Mucosa of rectum (tissue), 2 donors: ENCODE results near the gene CYB561D1.

Experiments
- H3K27ac ChIP-seq, 2 donors: one replicate each; pipeline ENCODE4 v1.7.0; 2013; ENCODE audit warnings: inconsistent platforms in 2 of 2, low read depth in 2 of 2, low read length in 2 of 2
- H3K27me3 ChIP-seq, 2 donors: one replicate each; pipeline ENCODE4 v1.7.0; 2013; ENCODE audit warnings: low read length in 2 of 2; ENCODE audit not compliant: control insufficient read depth in 2 of 2, insufficient read depth in 2 of 2
- H3K36me3 ChIP-seq, 2 donors: one replicate each; pipeline ENCODE4 v1.7.0; 2013; ENCODE audit warnings: low read length in 2 of 2; ENCODE audit not compliant: control insufficient read depth in 2 of 2, insufficient read depth in 2 of 2
- H3K4me1 ChIP-seq, 2 donors: one replicate each; pipeline ENCODE4 v1.7.0; 2013; ENCODE audit warnings: low read length in 2 of 2, mild to moderate bottlenecking in 1 of 2; ENCODE audit not compliant: control insufficient read depth in 2 of 2, insufficient read depth in 2 of 2
- H3K4me3 ChIP-seq, 2 donors: one replicate each; pipeline ENCODE4 v1.7.0; 2013; ENCODE audit warnings: low read length in 2 of 2
- H3K9ac ChIP-seq, 2 donors: one replicate each; pipeline ENCODE4 v1.7.0; 2013; ENCODE audit warnings: low read length in 2 of 2, low read depth in 1 of 2, mild to moderate bottlenecking in 1 of 2
- H3K9me3 ChIP-seq, 2 donors: one replicate each; pipeline ENCODE4 v1.7.0; 2013; ENCODE audit warnings: low read length in 2 of 2; ENCODE audit not compliant: control insufficient read depth in 2 of 2
- donor health status: healthy.
- donor health status: Normal muscosa, but diverticular disease.

The CYB561D1 gene

DNA sequence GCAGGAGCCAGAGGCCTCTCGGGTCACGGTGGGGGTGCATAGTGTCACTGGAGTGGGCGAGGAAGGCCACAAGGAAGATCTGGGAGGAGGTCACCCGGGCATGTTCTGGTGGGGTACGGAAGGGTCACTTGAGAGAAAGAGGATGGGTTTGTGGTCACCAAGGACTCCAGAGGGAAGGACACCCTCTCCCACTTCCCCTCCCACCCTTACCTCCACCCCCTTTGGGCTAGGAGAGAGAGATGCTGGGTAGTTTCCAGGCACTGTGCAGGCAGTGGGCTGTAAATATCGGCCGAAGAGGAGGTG, 14.9 kb downstream of the CYB561D1 start:
- H3K9me3 ChIP-seq = no peaks in the 10 kb centered on the region
- peaks cover 10 to 16% of the 10 kb centered on the region in 2 donors for H3K4me1 ChIP-seq
- H3K9ac ChIP-seq = peak overlapping the region in 1 of 2 donors; percentile 72
- peak overlapping the region; percentile 67 to 73 for H3K4me3 ChIP-seq
- no peaks in the 10 kb centered on the region for H3K36me3 ChIP-seq
- H3K27ac ChIP-seq = no peak overlapping the region
- peaks cover 0 to 4% of the 10 kb centered on the region in 2 donors for H3K27me3 ChIP-seq

DNA sequence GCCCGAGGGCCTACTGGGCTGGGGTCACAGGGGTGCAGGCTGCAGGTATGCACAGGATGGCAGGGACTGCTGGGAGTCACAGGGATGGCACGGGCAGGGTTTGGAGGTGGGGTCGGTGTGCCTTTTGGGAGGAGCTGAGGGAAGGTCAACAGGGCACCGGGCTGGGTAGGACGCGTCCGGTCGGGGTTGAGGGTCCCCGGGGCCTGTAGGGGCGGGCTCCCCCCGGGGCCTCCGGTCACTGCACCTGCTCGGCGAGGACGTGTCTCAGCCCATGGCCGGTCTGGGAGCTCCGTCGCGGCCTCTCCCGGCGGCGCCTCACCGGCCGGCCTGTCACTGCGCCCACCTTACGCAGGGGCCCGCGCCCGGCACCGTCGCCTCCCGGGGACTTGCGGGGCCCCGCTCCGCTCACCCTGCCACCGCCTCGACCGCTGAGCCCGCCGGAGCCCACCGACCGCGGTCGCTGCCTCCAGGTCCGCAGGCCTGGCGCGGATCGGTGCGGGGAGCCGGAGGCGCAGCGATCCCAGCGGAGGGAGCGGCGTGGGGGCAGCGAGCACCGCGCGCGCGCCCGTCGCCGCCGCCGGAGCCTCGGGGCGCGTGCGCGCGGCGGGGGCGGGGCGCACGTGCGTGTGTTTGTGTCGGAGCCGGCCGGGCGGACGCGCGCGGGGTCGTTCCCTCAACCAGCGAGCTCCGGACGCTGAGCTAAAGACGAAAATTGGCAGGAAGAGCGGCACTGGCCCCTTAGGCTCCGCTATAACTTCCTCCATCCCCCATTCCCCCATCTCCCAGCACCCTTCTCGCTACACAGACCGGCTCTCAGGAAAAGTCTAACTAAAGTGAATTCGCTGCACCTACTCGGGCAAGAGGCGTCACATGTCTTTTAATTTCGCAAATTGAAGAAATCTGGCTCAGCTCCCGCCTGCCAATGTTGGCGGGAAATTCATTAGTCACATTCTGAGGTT, 15.6 kb downstream of the CYB561D1 start, which contains the start of gene AMIGO1:
Gene AMIGO1, minus strand, starts transcription at position 552 of the 959 bp plus-strand sequence. CDS start 815 bp downstream, outside the sequence.
- H3K4me1 ChIP-seq = peaks cover 10 to 12% of the 10 kb centered on the region in 2 donors
- H3K9me3 ChIP-seq = no peaks in the 10 kb centered on the region
- peaks cover 0 to 4% of the 10 kb centered on the region in 2 donors for H3K27me3 ChIP-seq
- H3K9ac ChIP-seq = peak within 1 kb of the TSS; percentile 48 to 72
- H3K4me3 ChIP-seq = peak within 1 kb of the TSS; percentile 73 to 85
- H3K36me3 ChIP-seq = no peaks in the 10 kb centered on the region
- no peak within 1 kb of the TSS for H3K27ac ChIP-seq

DNA sequence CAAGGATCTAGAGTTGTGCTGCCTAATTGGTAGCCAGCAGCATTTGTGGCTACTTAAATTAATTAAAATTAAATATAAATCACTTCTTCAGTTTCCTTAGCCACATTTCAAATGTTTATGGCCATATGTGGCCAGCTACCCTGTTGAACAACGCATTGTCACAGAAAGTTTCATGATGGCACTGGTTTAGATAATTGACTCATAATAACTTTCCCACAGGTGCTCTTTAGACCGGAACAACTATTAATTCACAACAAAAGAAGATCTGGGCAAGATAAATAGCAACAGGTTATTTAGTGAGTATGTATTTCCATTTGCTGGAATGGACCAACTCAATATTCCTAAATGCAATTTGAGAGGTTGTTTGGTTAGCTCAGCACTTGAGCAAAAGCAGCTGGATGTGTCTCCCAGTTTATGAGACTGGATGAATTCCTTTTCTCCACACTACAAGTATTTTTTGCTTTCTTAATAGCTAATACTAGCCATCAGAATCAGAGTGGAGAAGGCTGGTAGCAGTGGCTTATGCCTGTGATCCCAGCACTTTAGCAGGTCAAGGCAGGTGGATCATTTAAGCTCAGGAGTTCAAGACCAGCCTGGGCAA, 19.3 kb downstream of the CYB561D1 start:
- Histone ChIP-seq H3K9ac (no peak overlapping the region), H3K4me3 (no peak overlapping the region), H3K4me1 (peaks cover 19 to 22% of the 10 kb centered on the region in 2 donors), H3K36me3 (no peaks in the 10 kb centered on the region), H3K9me3 (no peaks in the 10 kb centered on the region), H3K27ac (no peak overlapping the region), H3K27me3 (peaks cover 0 to 4% of the 10 kb centered on the region in 2 donors)

DNA sequence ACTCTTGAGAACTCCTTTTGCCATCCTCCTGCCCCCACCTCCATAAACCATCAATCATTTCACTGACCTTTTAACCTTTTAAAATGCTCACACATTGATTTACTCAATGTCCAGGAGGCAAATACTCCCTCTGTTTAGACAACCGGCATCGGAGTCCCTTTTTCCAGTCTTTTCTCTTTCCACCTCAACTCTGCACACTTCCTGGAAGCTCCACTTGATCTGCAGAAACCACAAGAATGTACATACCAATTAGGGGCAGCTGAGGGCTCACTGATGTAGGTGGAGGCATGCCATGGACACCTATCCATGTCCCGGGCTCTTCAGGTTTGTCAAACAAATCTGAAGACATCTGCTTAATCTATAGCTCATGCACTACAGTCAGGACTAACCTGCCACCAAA, 21.0 kb downstream of the CYB561D1 start:
- Histone ChIP-seq H3K27ac (no peak overlapping the region), H3K9ac (no peak overlapping the region), H3K4me3 (no peak overlapping the region), H3K9me3 (no peaks in the 10 kb centered on the region), H3K36me3 (no peaks in the 10 kb centered on the region), H3K27me3 (peaks cover 0 to 4% of the 10 kb centered on the region in 2 donors), H3K4me1 (peaks cover 15 to 16% of the 10 kb centered on the region in 2 donors)

DNA sequence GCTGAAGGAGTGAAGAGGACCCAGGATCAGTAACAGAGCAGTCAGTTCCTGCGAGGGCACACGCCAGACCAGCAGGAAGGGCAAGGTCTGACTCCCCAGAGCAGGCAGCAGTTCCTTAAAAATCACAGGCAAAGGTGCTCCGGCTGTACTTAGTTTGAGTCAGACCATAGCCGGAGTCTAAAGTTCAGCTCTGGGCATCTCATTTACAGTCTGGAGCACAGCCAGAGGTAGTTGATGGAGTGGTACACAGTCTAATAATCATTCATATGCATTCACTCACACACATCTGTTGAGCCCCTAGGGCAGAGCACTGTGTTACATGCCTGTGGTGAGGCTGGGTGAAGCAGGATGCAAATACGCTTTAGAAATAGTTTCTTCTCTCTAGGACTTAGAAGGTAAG, 23.0 kb downstream of the CYB561D1 start:
- Histone ChIP-seq H3K9ac (no peak overlapping the region), H3K27me3 (no peaks in the 10 kb centered on the region), H3K9me3 (no peaks in the 10 kb centered on the region), H3K4me3 (no peak overlapping the region), H3K36me3 (no peaks in the 10 kb centered on the region), H3K4me1 (peaks cover 10 to 11% of the 10 kb centered on the region in 2 donors), H3K27ac (no peak overlapping the region)

DNA sequence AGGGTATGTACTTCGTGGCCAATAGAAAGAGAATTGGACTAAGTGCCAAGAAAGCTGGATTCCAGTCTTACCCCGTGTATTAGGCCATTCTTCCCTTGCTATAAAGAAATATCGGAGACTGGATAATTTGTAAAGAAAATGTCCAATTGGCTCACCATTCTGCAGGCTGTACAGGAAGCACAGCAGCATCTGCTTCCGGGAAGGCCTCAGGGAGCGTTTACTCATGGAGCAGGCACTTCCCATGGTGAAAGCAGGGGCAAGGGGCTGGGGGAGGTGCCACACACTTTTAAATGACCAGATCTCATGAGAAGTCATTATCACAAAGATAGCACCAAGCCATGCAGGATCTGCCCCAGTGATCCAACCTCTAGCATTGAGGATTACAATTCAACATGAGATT, 23.4 kb downstream of the CYB561D1 start:
- H3K27me3 ChIP-seq = no peaks in the 10 kb centered on the region

DNA sequence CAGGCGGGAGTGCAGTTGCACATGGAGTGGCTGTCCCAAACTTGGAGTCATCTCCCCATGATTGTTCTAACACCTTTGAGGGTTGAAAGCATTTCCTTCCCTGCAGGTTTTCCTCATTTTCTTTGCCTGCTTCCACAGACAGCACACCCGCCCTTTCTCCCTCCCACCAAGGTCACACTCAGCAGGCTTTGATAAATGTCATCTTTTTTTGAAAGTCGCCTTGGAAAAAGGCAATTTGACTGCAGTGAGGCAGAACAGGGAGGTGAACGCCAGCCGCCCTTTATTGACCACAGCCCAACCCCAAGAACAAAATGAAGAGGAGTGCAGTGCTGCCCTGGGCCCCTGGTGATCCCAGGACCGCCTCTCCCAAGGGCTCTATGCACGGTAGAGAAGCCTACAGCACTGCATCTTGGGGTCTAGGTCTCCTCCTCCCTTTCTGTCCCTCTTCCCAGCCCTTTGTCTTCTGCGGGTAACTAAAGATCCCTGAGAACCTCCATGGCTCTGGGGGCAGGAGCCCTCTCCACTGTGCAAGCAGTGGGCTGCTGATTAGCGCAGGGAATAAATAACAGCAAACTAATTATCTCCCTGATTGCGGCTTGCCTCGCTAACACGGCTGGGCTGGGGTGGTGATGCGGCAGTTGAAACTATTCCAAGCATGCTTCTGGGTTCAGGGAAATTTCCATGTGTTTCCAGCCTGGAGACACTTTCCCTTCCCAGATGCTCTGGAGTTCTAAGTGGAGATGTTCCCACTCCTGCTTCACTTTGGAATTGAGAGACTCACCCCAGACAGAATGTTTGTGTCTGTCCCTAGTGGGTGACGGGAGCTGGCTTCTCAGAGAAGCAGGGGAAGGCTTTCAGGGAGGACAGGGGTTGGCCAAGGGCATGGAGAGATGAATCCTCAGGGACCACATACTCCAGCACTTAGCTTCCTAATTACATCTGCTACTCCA, 27.4 kb downstream of the CYB561D1 start:
- Histone ChIP-seq H3K9me3 (no peaks in the 10 kb centered on the region), H3K4me1 (peaks cover 9 to 10% of the 10 kb centered on the region in 2 donors), H3K27me3 (no peaks in the 10 kb centered on the region), H3K4me3 (no peak overlapping the region), H3K9ac (no peak overlapping the region), H3K36me3 (no peaks in the 10 kb centered on the region), H3K27ac (no peak overlapping the region)

More for the DNA sequence above, 23.4 kb downstream of the CYB561D1 start:
- Histone ChIP-seq H3K9ac (no peak overlapping the region), H3K9me3 (no peaks in the 10 kb centered on the region), H3K36me3 (no peaks in the 10 kb centered on the region), H3K4me3 (no peak overlapping the region), H3K4me1 (peaks cover 10 to 11% of the 10 kb centered on the region in 2 donors), H3K27ac (no peak overlapping the region)

DNA sequence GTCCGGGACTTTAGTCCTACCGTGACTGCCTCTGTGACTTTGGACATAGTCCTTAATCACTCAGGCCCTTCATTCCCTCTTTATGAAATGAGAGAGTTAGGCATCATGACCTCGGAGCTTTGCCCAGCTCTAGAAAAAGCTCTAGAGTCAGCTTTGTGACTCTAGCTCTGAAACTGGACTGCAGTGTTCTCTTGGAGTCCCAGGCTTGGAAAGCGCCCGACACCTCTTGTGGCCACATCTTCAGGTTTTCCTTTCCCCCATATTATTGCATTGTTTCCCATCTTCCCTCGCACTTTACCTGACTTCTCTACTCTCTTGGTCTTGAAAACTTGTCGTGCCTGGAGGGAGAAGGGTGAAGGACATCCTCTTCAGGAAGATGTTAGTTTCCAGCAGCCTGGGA, 28.1 kb downstream of the CYB561D1 start:
- no peak overlapping the region for H3K4me3 ChIP-seq
- H3K9me3 ChIP-seq = no peaks in the 10 kb centered on the region
- no peak overlapping the region for H3K9ac ChIP-seq

DNA sequence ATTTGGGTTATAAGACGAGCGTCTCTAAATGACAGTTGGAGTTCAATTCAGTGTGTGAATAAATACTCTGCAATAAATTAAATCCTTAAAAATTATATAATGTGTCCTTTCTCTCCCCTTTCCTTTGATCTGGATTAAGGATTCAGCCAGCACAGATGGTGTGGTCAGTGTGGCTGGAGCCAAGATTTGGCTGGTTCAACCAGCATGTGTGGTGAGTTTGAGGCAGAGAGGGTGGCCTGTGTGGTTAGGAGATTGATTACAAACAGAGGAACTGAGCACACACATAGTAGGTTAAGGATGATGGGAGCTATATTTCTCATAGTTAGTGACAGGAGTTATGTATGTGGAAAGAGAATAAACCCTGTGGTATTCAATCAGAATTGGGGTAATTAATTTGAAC, 29.8 kb downstream of the CYB561D1 start:
- Histone ChIP-seq H3K27ac (no peak overlapping the region), H3K4me1 (peaks cover 0 to 3% of the 10 kb centered on the region in 2 donors), H3K9ac (no peak overlapping the region), H3K4me3 (no peak overlapping the region), H3K36me3 (no peaks in the 10 kb centered on the region), H3K27me3 (no peaks in the 10 kb centered on the region), H3K9me3 (no peaks in the 10 kb centered on the region)

More for the DNA sequence above, 28.1 kb downstream of the CYB561D1 start:
- no peaks in the 10 kb centered on the region for H3K27me3 ChIP-seq
- no peak overlapping the region for H3K27ac ChIP-seq
- peaks cover 2 to 3% of the 10 kb centered on the region in 2 donors for H3K4me1 ChIP-seq
- no peaks in the 10 kb centered on the region for H3K36me3 ChIP-seq
